NT2/D1 (cell line): ENCODE results near the gene CDH22.

Experiments used
- DNase-seq: peaks from one replicate; pipeline ENCODE4 v3.0.0-alpha.2; 2011; ENCODE audit warnings: low read depth, low spot score
- H3K27me3 ChIP-seq: 2 replicates; pipeline ENCODE4 v1.6.0; 2011; ENCODE audit warnings: mild to moderate bottlenecking; ENCODE audit not compliant: insufficient read length, insufficient read depth
- H3K36me3 ChIP-seq: 2 replicates; pipeline ENCODE4 v1.6.1; 2011; ENCODE audit warnings: mild to moderate bottlenecking, low read length, mixed read lengths; ENCODE audit not compliant: insufficient read depth, insufficient read length
- H3K4me1 ChIP-seq: 2 replicates; pipeline ENCODE4 v1.5.1; 2011; ENCODE audit not compliant: insufficient read depth, insufficient read length
- H3K4me3 ChIP-seq: 2 replicates; pipeline ENCODE4 v1.5.1; 2011; ENCODE audit warnings: low read depth; ENCODE audit not compliant: insufficient read length
- H3K9ac ChIP-seq: 2 replicates; pipeline ENCODE4 v1.6.0; 2011; ENCODE audit warnings: low read depth; ENCODE audit not compliant: insufficient read length
- H3K9me3 ChIP-seq: 2 replicates; pipeline ENCODE4 v1.5.1; 2011; ENCODE audit warnings: mild to moderate bottlenecking, low read length; ENCODE audit not compliant: insufficient read depth
- SUZ12 ChIP-seq: IDR thresholded peaks from 2 replicates; pipeline ENCODE4 v1.6.1; 2011; ENCODE audit not compliant: insufficient read length, insufficient read depth; ENCODE audit errors: extremely low read depth
- YY1 ChIP-seq: IDR thresholded peaks from 2 replicates; pipeline ENCODE4 v1.6.1; 2011; ENCODE audit not compliant: insufficient read length, insufficient read depth
- ZNF274 ChIP-seq: IDR thresholded peaks from 2 replicates; pipeline ENCODE4 v1.6.1; 2011; ENCODE audit warnings: mild to moderate bottlenecking, low read depth, low read length

Gene CDH22

GRCh38 chr20:46211331-46211722 is 97.0 kb downstream of the CDH22 start:
- Histone ChIP-seq H3K36me3 (no peaks in the 10 kb centered on the region), H3K9me3 (no peaks in the 10 kb centered on the region), H3K4me1 (peaks cover 27% of the 10 kb centered on the region), H3K9ac (peak overlapping the region; percentile 12), H3K4me3 (no peak overlapping the region), H3K27me3 (no peaks in the 10 kb centered on the region)
- TF ChIP-seq ZNF274 (no peak), YY1 (no peak), SUZ12 (no peak)
- DNase-seq: no peak

- Histone ChIP-seq H3K9ac (peak overlapping the region; percentile 12), H3K4me1 (peaks cover 28% of the 10 kb centered on the region), H3K36me3 (no peaks in the 10 kb centered on the region), H3K4me3 (no peak overlapping the region), H3K9me3 (no peaks in the 10 kb centered on the region), H3K27me3 (no peaks in the 10 kb centered on the region)
- TF ChIP-seq ZNF274: no peak
- TF ChIP-seq SUZ12: no peak
- no peak for TF ChIP-seq YY1
- DNase-seq: no peak
Observed at GRCh38 chr20:46210672-46211330, 97.5 kb downstream of the CDH22 start.

- DNase-seq: no peak
- Histone ChIP-seq H3K9me3 (no peaks in the 10 kb centered on the region), H3K9ac (peak overlapping the region; percentile 16), H3K4me1 (peaks cover 30% of the 10 kb centered on the region), H3K36me3 (no peaks in the 10 kb centered on the region), H3K4me3 (no peak overlapping the region), H3K27me3 (no peaks in the 10 kb centered on the region)
- TF ChIP-seq YY1 (no peak), ZNF274 (no peak), SUZ12 (no peak)
Observed at GRCh38 chr20:46209930-46210671, 98.2 kb downstream of the CDH22 start.

GRCh38 chr20:46207793-46208192 is 100.5 kb downstream of the CDH22 start:
- TF ChIP-seq SUZ12 (no peak), YY1 (no peak), ZNF274 (no peak)
- peaks cover 34% of the 10 kb centered on the region for H3K4me1 ChIP-seq
- no peaks in the 10 kb centered on the region for H3K27me3 ChIP-seq
- no peak overlapping the region for H3K4me3 ChIP-seq
- no peaks in the 10 kb centered on the region for H3K9me3 ChIP-seq
- no peaks in the 10 kb centered on the region for H3K36me3 ChIP-seq
- no peak overlapping the region for H3K9ac ChIP-seq
- DNase-seq: no peak

- H3K4me3 ChIP-seq: no peak overlapping the region
- H3K9me3 ChIP-seq: no peaks in the 10 kb centered on the region
- no peaks in the 10 kb centered on the region for H3K36me3 ChIP-seq
- DNase-seq: no peak
- H3K27me3 ChIP-seq: no peaks in the 10 kb centered on the region
- no peak for TF ChIP-seq YY1
- no peak for TF ChIP-seq SUZ12
- TF ChIP-seq ZNF274: no peak
- peak overlapping the region; percentile 12 for H3K9ac ChIP-seq
- H3K4me1 ChIP-seq: peaks cover 34% of the 10 kb centered on the region
Observed at GRCh38 chr20:46206992-46207549, 101.2 kb downstream of the CDH22 start.

- H3K4me3 ChIP-seq: no peak overlapping the region
- no peak for TF ChIP-seq SUZ12
- TF ChIP-seq YY1: no peak
- no peak for TF ChIP-seq ZNF274
- no peaks in the 10 kb centered on the region for H3K9me3 ChIP-seq
- H3K36me3 ChIP-seq: no peaks in the 10 kb centered on the region
- H3K27me3 ChIP-seq: no peaks in the 10 kb centered on the region
- H3K9ac ChIP-seq: no peak overlapping the region
- peaks cover 28% of the 10 kb centered on the region for H3K4me1 ChIP-seq
- no peak for DNase-seq
Observed at GRCh38 chr20:46206025-46206424, 102.3 kb downstream of the CDH22 start.

- no peak overlapping the region for H3K4me3 ChIP-seq
- H3K9me3 ChIP-seq: no peaks in the 10 kb centered on the region
- peaks cover 26% of the 10 kb centered on the region for H3K4me1 ChIP-seq
- no peak overlapping the region for H3K9ac ChIP-seq
- H3K36me3 ChIP-seq: no peaks in the 10 kb centered on the region
- no peak for DNase-seq
- no peaks in the 10 kb centered on the region for H3K27me3 ChIP-seq
- TF ChIP-seq SUZ12 (no peak), ZNF274 (no peak), YY1 (no peak)
Observed at GRCh38 chr20:46205349-46205748, 102.9 kb downstream of the CDH22 start.
